ENCODE results near the gene TMEM200B.

DNA sequence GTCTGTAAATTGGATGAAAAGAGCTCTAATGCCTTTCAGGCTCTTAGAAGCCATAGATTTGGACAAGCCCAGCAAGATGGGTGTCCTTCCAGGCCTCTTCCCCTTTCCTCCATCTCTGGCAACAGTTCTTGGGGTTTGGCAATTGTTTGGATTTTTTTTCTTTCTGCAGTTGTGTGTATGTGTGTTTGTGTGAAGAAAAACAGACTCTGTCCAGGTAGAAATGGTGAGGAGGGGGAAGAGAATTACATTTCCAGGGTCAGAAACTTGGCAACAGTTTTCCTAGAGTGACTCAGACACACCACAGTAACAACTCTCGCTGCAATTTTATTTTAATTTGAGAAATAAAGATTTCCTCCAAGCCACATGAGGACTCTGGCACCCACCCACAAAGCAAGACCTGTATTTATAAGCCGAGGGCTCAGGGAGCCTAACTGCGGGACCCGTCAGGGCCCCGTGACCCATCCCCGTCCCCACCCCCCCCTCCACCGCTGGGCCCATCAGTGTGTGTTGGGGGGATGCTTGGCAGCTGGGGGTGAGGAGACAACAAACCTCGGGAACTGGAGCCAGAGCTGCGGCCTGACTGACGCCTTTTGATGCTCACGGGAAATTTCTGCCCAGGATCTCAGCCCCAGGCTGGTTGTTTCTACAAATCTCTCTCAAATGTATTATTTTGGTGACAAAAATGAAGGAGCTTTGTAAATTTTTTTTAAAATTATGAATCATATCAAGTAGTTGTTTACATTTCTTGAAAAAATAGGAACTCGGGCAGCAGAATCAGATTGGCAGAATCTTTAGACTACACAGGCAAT is 4.4 kb downstream of the TMEM200B start:
- TF ChIP-seq POLR2A (IDR thresholded peaks at IDR 0.05; ENCODE audit: low read length) (no peak), GATA1 (IDR thresholded peaks at IDR 0.05; ENCODE audit: low read depth, low read length) (no peak)
